ENCODE measurements around the gene GPC6.

GPC6 gene

GRCh38 chr13:93517658-93518057 is 291.1 kb downstream of the GPC6 start:
- H3K9me3 ChIP-seq (ENCODE audit: control insufficient read depth, insufficient read depth, low read depth, low read length): no peaks in the 10 kb centered on the region
- no peak for TF ChIP-seq ZNF138 (tag by site-specific recombination; IDR thresholded peaks at IDR 0.05; ENCODE audit: borderline replicate concordance)
- H3K4me1 ChIP-seq (ENCODE audit: control insufficient read depth, insufficient read depth, low read length): no peaks in the 10 kb centered on the region
- no peaks in the 10 kb centered on the region for H3K36me3 ChIP-seq (ENCODE audit: control insufficient read depth in 2 of 2, insufficient read depth in 1 of 2, low read length in 2 of 2)
- POLR2A ChIA-PET: no interaction called here
- no peak overlapping the region for H3K27ac ChIP-seq (ENCODE audit: extremely low read depth, low read depth, low read length)
- CTCF ChIA-PET: no interaction called here
- no peak overlapping the region for H3K4me3 ChIP-seq (ENCODE audit: low read depth, low read length)

- TF ChIP-seq, protein P1, sequence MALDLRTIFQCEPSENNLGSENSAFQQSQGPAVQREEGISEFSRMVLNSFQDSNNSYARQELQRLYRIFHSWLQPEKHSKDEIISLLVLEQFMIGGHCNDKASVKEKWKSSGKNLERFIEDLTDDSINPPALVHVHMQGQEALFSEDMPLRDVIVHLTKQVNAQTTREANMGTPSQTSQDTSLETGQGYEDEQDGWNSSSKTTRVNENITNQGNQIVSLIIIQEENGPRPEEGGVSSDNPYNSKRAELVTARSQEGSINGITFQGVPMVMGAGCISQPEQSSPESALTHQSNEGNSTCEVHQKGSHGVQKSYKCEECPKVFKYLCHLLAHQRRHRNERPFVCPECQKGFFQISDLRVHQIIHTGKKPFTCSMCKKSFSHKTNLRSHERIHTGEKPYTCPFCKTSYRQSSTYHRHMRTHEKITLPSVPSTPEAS (tag by site-specific recombination; IDR thresholded peaks at IDR 0.05): no peak
- TF ChIP-seq HOXD13 (CRISPR knock-in tag; IDR thresholded peaks at IDR 0.05; ENCODE audit: borderline replicate concordance) (no peak), ZFP3 (tag by site-specific recombination; IDR thresholded peaks at IDR 0.05; ENCODE audit: low read depth) (no peak), BCL11A (tag by site-specific recombination; IDR thresholded peaks at IDR 0.05; ENCODE audit: low read depth) (no peak), ZNF394 (tag by site-specific recombination; IDR thresholded peaks at IDR 0.05; ENCODE audit: borderline replicate concordance) (no peak), ZNF610 (tag by site-specific recombination; IDR thresholded peaks at IDR 0.05; ENCODE audit: borderline replicate concordance) (no peak), ZFP37 (tag by site-specific recombination; IDR thresholded peaks at IDR 0.05) (no peak), ZNF341 (tag by site-specific recombination; IDR thresholded peaks at IDR 0.05; ENCODE audit: low read depth) (no peak), ZNF350 (tag by site-specific recombination; IDR thresholded peaks at IDR 0.05) (no peak), ZNF624 (tag by site-specific recombination; IDR thresholded peaks at IDR 0.05) (no peak), GFI1B (tag by site-specific recombination; IDR thresholded peaks at IDR 0.05) (no peak), ZNF10 (tag by site-specific recombination; IDR thresholded peaks at IDR 0.05) (no peak), FEZF1 (tag by site-specific recombination; IDR thresholded peaks at IDR 0.05) (no peak), EGR2 (tag by site-specific recombination; IDR thresholded peaks at IDR 0.05; ENCODE audit: low read depth) (no peak), ZNF354C (tag by site-specific recombination; IDR thresholded peaks at IDR 0.05; ENCODE audit: borderline replicate concordance, low read depth) (no peak), ZNF214 (tag by site-specific recombination; IDR thresholded peaks at IDR 0.05; ENCODE audit: borderline replicate concordance) (no peak)
- TF ChIP-seq, protein P2, sequence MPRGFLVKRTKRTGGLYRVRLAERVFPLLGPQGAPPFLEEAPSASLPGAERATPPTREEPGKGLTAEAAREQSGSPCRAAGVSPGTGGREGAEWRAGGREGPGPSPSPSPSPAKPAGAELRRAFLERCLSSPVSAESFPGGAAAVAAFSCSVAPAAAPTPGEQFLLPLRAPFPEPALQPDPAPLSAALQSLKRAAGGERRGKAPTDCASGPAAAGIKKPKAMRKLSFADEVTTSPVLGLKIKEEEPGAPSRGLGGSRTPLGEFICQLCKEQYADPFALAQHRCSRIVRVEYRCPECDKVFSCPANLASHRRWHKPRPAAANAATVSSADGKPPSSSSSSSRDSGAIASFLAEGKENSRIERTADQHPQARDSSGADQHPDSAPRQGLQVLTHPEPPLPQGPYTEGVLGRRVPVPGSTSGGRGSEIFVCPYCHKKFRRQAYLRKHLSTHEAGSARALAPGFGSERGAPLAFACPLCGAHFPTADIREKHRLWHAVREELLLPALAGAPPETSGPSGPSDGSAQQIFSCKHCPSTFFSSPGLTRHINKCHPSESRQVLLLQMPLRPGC (tag by site-specific recombination; IDR thresholded peaks at IDR 0.05): no peak
- TF ChIP-seq, protein P3, sequence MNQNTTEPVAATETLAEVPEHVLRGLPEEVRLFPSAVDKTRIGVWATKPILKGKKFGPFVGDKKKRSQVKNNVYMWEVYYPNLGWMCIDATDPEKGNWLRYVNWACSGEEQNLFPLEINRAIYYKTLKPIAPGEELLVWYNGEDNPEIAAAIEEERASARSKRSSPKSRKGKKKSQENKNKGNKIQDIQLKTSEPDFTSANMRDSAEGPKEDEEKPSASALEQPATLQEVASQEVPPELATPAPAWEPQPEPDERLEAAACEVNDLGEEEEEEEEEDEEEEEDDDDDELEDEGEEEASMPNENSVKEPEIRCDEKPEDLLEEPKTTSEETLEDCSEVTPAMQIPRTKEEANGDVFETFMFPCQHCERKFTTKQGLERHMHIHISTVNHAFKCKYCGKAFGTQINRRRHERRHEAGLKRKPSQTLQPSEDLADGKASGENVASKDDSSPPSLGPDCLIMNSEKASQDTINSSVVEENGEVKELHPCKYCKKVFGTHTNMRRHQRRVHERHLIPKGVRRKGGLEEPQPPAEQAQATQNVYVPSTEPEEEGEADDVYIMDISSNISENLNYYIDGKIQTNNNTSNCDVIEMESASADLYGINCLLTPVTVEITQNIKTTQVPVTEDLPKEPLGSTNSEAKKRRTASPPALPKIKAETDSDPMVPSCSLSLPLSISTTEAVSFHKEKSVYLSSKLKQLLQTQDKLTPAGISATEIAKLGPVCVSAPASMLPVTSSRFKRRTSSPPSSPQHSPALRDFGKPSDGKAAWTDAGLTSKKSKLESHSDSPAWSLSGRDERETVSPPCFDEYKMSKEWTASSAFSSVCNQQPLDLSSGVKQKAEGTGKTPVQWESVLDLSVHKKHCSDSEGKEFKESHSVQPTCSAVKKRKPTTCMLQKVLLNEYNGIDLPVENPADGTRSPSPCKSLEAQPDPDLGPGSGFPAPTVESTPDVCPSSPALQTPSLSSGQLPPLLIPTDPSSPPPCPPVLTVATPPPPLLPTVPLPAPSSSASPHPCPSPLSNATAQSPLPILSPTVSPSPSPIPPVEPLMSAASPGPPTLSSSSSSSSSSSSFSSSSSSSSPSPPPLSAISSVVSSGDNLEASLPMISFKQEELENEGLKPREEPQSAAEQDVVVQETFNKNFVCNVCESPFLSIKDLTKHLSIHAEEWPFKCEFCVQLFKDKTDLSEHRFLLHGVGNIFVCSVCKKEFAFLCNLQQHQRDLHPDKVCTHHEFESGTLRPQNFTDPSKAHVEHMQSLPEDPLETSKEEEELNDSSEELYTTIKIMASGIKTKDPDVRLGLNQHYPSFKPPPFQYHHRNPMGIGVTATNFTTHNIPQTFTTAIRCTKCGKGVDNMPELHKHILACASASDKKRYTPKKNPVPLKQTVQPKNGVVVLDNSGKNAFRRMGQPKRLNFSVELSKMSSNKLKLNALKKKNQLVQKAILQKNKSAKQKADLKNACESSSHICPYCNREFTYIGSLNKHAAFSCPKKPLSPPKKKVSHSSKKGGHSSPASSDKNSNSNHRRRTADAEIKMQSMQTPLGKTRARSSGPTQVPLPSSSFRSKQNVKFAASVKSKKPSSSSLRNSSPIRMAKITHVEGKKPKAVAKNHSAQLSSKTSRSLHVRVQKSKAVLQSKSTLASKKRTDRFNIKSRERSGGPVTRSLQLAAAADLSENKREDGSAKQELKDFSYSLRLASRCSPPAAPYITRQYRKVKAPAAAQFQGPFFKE (tag by site-specific recombination; IDR thresholded peaks at IDR 0.05; ENCODE audit: borderline replicate concordance): no peak
- Histone ChIP-seq H3K9me3 (ENCODE audit: control insufficient read depth, insufficient read depth, low read depth, low read length) (no peaks in the 10 kb centered on the region), H3K36me3 (ENCODE audit: control insufficient read depth in 2 of 2, insufficient read depth in 1 of 2, low read length in 2 of 2) (no peaks in the 10 kb centered on the region), H3K4me1 (ENCODE audit: control insufficient read depth, insufficient read depth, low read length) (no peaks in the 10 kb centered on the region), H3K27ac (ENCODE audit: extremely low read depth, low read depth, low read length) (no peak overlapping the region), H3K4me3 (ENCODE audit: low read depth, low read length) (no peak overlapping the region)
- POLR2A ChIA-PET: no interaction called here
- CTCF ChIA-PET: no interaction called here
Measured at GRCh38 chr13:93521307-93521706, 294.7 kb downstream of the GPC6 start.
